ENCODE data around the gene CASP4.
A peak's percentile ranks its signal among the peaks of the same experiment; 100 is the strongest.

CASP4 gene

DNA sequence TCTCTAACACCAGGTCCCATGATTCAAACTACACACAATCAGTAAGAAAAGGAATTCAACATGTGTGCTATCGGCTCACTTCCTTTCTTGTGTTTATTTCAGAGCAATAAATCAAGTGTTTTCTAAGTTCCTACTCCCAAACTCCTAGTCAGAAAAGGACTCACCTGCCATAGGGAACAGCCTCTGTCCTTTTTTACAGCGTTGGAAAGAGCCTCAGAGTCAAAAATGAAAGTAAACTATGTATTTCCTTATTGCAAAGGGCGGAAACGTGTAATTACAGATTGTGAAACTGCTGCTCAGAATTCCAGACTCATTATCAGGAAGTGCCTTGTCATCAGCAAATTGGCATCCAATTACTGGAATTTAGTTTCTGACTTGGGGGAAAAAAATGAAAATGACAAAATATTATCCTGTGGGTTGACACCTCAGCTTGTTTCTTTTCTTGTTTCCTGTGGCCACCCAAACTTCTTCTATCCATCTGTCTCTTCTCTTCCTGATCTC is at the start of gene CASP4:
CASP4 (minus strand) TSS at position 220 of the 501 bp plus-strand sequence; CDS start at position 171, 49 bp downstream.
- TF ChIP-seq, protein P1, sequence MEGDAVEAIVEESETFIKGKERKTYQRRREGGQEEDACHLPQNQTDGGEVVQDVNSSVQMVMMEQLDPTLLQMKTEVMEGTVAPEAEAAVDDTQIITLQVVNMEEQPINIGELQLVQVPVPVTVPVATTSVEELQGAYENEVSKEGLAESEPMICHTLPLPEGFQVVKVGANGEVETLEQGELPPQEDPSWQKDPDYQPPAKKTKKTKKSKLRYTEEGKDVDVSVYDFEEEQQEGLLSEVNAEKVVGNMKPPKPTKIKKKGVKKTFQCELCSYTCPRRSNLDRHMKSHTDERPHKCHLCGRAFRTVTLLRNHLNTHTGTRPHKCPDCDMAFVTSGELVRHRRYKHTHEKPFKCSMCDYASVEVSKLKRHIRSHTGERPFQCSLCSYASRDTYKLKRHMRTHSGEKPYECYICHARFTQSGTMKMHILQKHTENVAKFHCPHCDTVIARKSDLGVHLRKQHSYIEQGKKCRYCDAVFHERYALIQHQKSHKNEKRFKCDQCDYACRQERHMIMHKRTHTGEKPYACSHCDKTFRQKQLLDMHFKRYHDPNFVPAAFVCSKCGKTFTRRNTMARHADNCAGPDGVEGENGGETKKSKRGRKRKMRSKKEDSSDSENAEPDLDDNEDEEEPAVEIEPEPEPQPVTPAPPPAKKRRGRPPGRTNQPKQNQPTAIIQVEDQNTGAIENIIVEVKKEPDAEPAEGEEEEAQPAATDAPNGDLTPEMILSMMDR (conservative IDR thresholded peaks at IDR 0.05; ENCODE audit: low read length): no peak
- peak within 1 kb of the TSS; percentile 65 for H3K4me3 ChIP-seq (ENCODE audit: low read length)
- peak; percentile 89 for DNase-seq (ENCODE audit: low read depth)

DNA sequence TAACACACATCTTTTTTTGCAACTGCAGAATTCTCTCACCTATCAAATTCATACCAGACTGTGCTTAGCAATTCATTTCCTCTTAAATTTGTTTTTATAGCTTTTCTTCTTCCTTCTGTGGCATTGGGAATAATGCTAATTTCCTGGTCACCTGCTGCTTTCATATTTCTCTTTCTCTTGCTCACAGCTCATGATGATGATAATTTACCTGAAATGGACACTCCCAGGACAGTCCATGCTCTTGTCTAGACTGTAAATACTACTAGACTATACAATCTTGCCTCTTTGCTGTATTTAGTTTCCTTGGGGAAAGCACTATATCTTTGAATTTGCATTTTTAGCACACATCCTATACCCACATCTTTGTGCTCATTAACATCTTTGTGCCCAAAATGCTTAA is 39.1 kb upstream of the CASP4 start:
- H3K4me3 ChIP-seq (ENCODE audit: low read length): no peak overlapping the region
- TF ChIP-seq, protein P1 (conservative IDR thresholded peaks at IDR 0.05; ENCODE audit: low read length): no peak

DNA sequence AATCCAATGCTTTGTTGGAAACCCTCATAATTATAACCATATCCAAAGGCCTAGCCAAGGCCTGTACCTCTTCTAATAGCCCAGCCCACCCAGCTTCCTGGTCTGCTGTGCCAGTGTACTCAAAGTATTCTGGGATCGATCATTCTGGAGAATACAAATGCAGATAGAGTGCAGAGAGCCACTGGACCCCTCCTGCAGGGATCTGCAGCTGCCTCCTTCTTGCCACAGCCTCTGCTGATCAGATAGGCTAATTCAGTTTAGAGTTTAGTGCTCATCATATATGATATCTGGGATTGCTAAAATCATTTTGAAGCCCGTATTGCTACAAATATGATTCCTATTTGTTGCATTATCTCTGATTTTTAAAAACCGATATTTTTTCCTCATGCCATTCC is 37.1 kb upstream of the CASP4 start:
- no peak for DNase-seq (ENCODE audit: low read depth)
- TF ChIP-seq, protein P1 (conservative IDR thresholded peaks at IDR 0.05; ENCODE audit: low read length): no peak
- no peak overlapping the region for H3K4me3 ChIP-seq (ENCODE audit: low read length)

More for the DNA sequence above, 39.1 kb upstream of the CASP4 start:
- DNase-seq (ENCODE audit: low read depth): no peak

DNA sequence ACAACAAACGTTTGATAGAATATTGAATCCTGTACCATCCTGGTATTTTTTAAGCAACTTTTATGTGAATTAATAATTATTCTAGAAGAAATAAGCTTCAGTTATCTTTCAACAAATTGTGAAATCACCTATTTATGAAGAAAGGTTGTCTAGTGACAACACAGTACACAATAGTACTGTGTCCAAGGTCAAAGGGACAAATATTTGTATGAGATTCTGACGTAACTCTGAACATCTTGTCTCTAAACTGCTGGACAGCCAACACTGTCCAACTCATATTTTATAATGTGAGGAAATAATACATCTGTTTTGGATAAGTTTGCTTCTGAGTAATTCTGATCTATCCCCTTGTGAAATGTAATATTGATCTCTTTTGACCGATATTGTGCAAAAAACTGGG is 35.6 kb upstream of the CASP4 start:
- H3K4me3 ChIP-seq (ENCODE audit: low read length): no peak overlapping the region
- TF ChIP-seq, protein P1 (conservative IDR thresholded peaks at IDR 0.05; ENCODE audit: low read length): no peak
- DNase-seq (ENCODE audit: low read depth): peak; percentile 56

DNA sequence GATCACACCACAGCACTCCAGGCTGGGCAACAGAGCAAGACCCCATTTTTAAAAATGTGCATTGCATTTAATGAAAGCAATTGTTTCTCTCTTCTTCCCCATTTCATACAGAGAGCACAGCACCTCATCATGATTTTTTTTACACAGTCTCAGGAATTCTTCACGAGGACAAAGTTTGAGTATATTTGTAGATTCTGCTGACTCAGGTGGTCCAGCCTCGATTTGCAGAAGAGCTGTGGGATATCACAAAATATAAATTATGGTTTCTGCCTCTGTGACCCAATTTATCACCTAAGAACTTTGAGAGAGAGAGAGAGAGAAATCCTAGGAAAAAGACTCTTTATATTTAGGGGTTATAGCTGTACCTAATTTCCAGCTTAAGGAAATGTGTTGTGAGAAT is 34.8 kb upstream of the CASP4 start:
- no peak for DNase-seq (ENCODE audit: low read depth)
- TF ChIP-seq, protein P1 (conservative IDR thresholded peaks at IDR 0.05; ENCODE audit: low read length): no peak

DNA sequence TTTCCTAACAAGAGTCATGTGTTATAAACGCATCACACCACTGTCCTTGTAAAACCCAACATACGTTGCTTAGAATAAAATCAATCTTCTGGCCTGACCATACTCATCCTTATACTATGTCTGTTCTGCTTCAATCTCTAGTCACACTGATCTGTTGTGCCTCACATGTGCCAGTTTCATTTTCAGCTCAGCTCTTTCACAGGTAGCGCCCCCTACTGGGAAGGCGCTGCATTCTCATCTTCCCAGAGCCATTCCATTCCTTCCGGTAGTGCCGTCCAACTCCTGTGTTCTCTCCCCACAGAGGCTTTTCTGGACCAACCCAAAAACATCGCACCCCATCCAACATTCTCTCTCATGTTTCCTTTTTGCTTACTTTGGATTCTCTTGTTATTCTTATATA is 32.4 kb upstream of the CASP4 start:
- DNase-seq (ENCODE audit: low read depth): no peak
- TF ChIP-seq, protein P1 (conservative IDR thresholded peaks at IDR 0.05; ENCODE audit: low read length): peak; percentile 45
- H3K4me3 ChIP-seq (ENCODE audit: low read length): no peak overlapping the region

More for the DNA sequence above, 34.8 kb upstream of the CASP4 start:
- H3K4me3 ChIP-seq (ENCODE audit: low read length): no peak overlapping the region

DNA sequence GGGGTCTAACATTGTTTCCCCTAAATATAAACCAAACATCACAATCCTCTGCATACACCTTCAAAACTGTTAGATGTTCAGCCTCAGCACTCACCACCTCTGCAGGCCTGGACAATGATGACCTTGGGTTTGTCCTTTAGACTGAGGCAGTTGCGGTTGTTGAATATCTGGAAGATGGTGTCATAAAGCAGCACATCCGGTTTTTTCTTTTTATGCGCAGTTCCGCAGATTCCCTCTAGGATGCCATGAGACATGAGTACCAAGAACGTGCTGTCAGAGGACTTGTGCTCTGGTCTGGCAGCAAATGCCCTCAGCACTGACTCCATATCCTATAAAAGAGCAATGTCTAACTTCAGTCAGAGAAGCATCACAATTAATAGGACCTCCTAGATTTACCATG is 31.8 kb upstream of the CASP4 start:
- TF ChIP-seq, protein P1 (conservative IDR thresholded peaks at IDR 0.05; ENCODE audit: low read length): 0 out of 2 replicates have a peak, but pooled peaks have one; percentile 6
- peak; percentile 5 for DNase-seq (ENCODE audit: low read depth)
- H3K4me3 ChIP-seq (ENCODE audit: low read length): no peak overlapping the region

All from AG10803 (cell line).